Activated T-cell treated with anti-CD3 and anti-CD28 coated beads, Interleukin-2, amount 50 U/mL, for 4 hours (primary cell): Measurements from ENCODE around the gene U2SURP. TPM values are rescaled to one million over a fixed set of nuclear protein-coding genes. Genes with fewer than 3 reads are reported as not detected.
A peak's percentile ranks its signal among the peaks of the same experiment; 100 is the strongest.

Experiments
- ATAC-seq, 2 donors: fragments of 200-7000 bp; cut with Tn5 transposase; one replicate each; pipeline ENCODE4 v1.10.0; 2021
- DNase-seq: peaks from one replicate; pipeline ENCODE4 v3.0.0-alpha.2; 2020
- H3K27me3 Mint-ChIP-seq: one replicate; pipeline ENCODE4 v1.8.0; 2021; ENCODE audit warnings: low read depth, mixed read lengths
- H3K36me3 Mint-ChIP-seq: one replicate; pipeline ENCODE4 v1.8.0; 2022; ENCODE audit warnings: mixed read lengths; ENCODE audit not compliant: insufficient read depth
- H3K4me1 Mint-ChIP-seq: one replicate; pipeline ENCODE4 v1.8.0; 2021; ENCODE audit warnings: low read depth, mixed read lengths
- H3K4me3 Mint-ChIP-seq: one replicate; pipeline ENCODE4 v1.8.0; 2021; ENCODE audit warnings: mild to moderate bottlenecking, moderate library complexity, mixed read lengths
- H3K9me3 Mint-ChIP-seq: one replicate; pipeline ENCODE4 v1.8.0; 2021; ENCODE audit warnings: mixed read lengths
- total RNA-seq, 3 donors: library from RNA; stranded (reverse); gene quantifications; one replicate each; pipeline ENCODE4 v1.2.1, GENCODE V29; 2021

The U2SURP gene
- total RNA-seq, 3 donors from 2014 or later, result 156 to 178 (median 170) TPM

DNA sequence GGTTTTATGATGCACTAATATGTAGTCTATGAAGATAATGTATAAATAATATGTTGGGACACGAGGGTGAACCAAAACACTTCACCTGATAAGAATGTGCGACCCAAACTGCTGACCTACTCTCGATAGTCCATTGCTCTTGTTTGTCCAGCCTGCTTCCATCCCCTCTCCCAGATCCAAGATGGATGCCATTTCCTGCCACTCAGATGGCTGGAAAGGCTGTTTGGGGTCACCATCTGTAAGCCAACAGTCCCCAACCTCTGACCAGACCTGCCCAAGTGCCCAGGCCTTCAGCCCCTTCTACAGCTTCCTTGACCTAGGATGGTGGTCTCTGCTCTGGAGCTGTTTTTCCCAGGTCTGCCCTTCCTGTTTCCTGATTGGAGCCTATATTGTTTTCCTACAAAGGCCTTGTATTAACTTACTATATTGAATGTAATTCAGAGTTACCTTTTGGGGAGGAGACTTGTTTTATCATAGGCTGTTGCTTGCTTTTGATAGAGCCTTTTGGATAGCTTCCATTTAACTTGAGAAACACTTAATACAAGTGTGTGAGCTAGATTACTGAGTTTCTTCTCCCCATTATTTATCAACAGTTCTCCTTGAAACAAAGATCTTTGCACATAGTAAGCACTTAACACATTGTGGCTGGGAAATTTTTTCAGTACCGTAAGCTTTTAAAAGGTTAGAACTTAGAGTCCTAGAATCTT is 32.9 kb upstream of the U2SURP start:
- no peak for ATAC-seq
- Mint-ChIP-seq H3K4me1 (peaks cover 1% of the 10 kb centered on the region), H3K36me3 (no peaks in the 10 kb centered on the region), H3K4me3 (no peak overlapping the region), H3K9me3 (no peaks in the 10 kb centered on the region), H3K27me3 (peaks cover 33% of the 10 kb centered on the region)
- no peak for DNase-seq

DNA sequence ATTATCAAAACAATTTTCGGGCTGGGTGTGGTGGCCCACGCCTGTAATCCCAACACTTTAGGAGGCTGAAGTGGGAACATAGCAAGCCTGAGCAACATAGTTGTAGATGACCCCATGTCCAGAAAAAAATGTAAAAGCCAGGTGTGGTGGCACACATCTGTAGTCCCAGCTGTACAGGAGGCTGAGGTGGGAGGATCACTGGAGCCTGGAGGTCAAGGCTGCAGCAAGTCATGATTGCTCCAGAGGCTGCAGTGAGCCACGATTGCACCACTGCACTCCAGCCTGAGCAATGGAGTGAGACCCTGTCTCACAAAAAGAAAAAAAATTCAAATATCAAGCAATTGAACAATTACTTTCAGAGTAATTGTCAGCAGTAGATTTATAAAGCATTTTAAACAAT is 29.9 kb upstream of the U2SURP start:
- no peak for DNase-seq
- H3K9me3 Mint-ChIP-seq, result no peaks in the 10 kb centered on the region
- no peaks in the 10 kb centered on the region for H3K4me1 Mint-ChIP-seq
- no peaks in the 10 kb centered on the region for H3K36me3 Mint-ChIP-seq
- peaks cover 27% of the 10 kb centered on the region for H3K27me3 Mint-ChIP-seq
- no peak overlapping the region for H3K4me3 Mint-ChIP-seq
- ATAC-seq, result no peak

DNA sequence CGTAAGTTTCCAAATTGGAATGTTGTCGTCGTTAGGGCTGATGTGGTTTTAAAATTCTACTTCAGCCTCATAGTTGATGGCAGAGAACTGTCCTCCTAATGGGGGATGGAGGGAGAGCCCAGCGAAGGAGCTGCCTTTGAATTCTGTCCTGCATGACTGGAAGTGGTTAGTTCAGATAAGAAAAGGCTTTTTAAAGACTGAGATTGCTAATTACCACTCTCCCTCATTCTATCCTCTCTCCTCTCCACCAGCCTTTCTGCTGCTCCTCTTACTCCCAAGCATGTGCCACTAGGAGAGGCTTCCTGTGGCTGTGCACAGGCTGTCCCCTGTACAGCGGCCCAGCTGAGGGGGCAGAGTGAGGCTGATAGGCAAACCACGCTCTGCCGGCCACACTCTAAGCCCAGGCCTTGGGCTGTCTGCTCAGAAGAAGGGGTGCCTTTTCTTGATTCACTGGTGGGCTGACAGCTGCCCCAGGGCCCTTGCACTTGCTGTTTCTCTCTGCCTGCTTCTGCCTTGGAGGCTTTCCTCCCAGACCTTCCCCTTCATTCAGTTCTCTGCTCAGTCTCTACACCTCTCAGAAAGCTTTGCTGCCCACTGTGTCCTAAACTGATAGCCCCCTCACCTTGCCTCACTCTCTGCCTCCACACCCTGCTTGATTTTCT is 29.1 kb upstream of the U2SURP start:
- peaks cover 27% of the 10 kb centered on the region for H3K27me3 Mint-ChIP-seq
- ATAC-seq (no peak), DNase-seq (no peak)
- no peaks in the 10 kb centered on the region for H3K9me3 Mint-ChIP-seq
- H3K36me3 Mint-ChIP-seq, result no peaks in the 10 kb centered on the region
- no peaks in the 10 kb centered on the region for H3K4me1 Mint-ChIP-seq
- no peak overlapping the region for H3K4me3 Mint-ChIP-seq

DNA sequence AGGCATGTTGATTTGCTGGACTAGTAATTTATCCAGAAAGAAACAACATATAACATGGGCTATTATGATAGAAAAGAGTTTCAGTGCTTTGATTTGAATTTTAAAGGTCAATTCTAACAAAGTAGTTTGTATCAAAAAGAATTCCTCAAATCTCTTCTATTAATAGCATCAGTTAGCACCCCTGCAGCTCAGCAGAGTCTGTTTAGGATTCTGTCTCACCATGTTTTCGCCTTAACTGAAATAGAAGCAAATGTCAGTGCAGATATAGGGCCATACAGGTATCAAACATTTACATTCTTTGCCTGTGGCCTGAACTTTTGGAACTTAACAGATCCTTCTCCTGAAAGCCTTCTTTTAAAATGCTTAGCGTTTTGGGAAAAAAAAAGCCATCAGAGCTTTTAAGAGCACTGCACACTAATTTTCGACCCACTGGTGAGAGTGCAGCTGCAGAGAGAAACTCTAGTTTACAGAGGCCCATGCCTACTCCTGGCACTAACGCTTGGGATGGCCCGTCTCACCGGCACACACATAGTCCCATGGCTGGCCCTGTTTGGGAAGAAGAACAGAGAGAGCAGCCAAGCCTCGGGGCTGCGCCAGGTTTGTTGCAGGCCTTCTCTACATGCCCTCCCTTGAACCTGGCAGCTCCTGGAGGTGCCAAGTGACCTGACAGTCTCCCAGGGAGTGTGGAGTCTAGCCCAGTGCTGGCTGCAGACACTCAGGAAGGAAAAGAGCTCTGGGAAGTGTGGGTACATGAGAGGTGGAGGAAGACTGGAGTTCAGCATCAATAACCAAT is 28.0 kb upstream of the U2SURP start:
- no peak for ATAC-seq
- H3K9me3 Mint-ChIP-seq, result no peaks in the 10 kb centered on the region
- no peaks in the 10 kb centered on the region for H3K4me1 Mint-ChIP-seq
- peaks cover 27% of the 10 kb centered on the region for H3K27me3 Mint-ChIP-seq
- DNase-seq, result no peak
- H3K4me3 Mint-ChIP-seq, result no peak overlapping the region
- H3K36me3 Mint-ChIP-seq, result no peaks in the 10 kb centered on the region

DNA sequence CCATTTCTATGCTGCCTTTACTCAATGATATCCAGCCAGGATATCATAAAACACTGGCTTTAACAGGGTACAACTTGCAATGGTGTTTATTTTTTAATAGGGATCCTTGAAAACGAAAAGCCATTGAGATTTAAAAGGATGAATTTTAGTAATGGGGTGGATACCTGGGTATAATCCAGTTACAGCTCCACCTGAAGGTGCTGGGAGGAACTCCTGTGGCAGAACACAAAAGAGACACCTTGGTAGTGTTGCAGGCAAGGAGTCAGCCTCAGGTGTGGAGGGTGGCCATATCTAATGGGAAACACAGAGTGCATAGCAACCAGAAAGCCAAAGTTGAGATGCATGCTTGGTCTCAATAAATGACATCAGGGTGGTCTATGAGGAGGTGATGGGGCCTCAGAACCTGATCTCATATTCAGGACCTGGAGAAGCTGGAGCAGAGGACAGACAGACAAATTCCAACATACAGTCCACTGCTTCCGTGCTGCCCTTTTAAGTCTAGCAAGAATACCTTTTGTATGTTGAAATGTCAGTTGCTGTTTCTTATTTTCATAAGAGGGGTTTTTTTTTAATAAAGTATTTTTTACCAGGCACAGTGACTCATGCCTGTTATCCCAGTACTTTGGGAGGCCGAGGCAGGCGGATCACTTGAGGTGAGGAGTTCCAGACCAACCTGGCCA is 25.9 kb upstream of the U2SURP start:
- H3K9me3 Mint-ChIP-seq, result no peaks in the 10 kb centered on the region
- H3K36me3 Mint-ChIP-seq, result no peaks in the 10 kb centered on the region
- H3K4me3 Mint-ChIP-seq, result no peak overlapping the region
- H3K27me3 Mint-ChIP-seq, result peaks cover 24% of the 10 kb centered on the region
- ATAC-seq, result no peak
- H3K4me1 Mint-ChIP-seq, result no peaks in the 10 kb centered on the region
- no peak for DNase-seq

DNA sequence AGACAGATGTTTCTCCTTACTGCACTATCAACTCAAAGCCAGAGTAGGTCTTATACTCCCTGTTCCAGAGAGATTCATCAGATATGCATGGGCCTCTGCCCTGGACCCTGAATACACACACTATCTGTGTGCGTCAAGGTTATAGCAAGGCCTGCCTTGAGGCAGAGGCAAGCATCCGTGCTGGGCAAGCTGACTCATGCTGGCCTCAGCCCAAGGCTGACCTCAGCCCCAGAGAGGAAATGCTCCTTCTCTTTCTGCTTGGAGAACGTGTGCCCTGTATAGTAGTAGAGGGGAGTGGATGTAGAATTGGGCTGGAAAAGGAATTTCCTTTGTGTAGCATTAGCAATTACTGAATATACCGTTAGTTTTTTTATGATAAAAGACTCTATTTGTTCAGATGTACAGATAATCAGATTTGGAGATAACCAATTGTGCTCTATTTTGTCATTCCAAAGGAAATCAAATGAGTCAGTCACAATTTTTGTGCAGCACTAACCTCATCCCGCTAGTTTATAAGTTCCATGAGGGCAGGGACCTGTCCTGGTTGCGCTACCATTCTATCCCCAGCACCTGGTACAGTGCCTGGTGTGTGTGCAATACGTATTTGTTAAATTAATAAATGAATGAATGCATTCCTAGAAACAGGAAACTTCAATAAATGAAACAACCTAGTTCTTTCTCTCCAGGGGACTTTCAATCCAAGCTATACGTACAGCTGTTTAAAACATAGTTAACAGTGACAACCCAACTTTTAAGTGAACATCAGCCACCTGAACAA is 24.6 kb upstream of the U2SURP start:
- Mint-ChIP-seq H3K27me3 (peaks cover 21% of the 10 kb centered on the region), H3K9me3 (no peaks in the 10 kb centered on the region), H3K4me3 (no peak overlapping the region), H3K4me1 (no peaks in the 10 kb centered on the region), H3K36me3 (no peaks in the 10 kb centered on the region)
- DNase-seq (no peak), ATAC-seq (no peak)

DNA sequence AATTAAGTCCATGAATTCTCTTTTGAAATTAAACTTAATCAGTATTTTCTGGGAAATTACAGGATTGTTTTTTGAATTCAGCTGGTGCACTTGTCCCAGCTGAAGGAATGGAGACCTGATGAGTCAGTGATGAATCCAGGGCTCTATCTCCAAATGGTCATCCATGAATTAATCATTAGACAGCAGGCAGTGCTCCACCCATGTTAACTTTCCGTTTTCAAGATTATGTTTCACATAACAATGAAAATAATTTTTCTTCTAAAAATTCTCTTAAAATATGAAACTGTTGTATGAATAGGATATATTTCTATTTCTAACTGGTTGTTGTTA is 24.0 kb upstream of the U2SURP start:
- ATAC-seq, result no peak
- no peak for DNase-seq
- Mint-ChIP-seq H3K27me3 (peaks cover 21% of the 10 kb centered on the region), H3K9me3 (no peaks in the 10 kb centered on the region), H3K36me3 (no peaks in the 10 kb centered on the region), H3K4me3 (no peak overlapping the region), H3K4me1 (no peaks in the 10 kb centered on the region)

DNA sequence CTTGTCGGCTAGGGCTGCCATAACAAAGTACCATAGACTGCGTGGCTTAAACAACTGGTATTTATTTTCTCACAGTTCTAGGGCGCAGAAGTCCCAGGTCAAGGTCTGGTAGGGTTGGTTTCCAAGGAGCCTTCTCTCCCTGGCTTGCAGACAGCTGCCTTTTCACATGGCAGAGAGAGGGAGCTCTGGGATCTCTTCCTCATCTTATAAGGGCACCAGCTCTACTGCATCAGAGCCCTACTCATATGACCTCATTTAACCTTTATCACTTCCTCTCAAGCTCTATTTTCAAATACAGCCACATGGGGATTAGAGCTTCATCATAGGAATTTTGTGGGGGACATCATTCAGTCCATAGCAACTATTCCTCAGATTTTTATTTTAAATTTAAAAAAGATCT is 20.3 kb upstream of the U2SURP start:
- Mint-ChIP-seq H3K4me3 (no peak overlapping the region), H3K4me1 (no peaks in the 10 kb centered on the region), H3K27me3 (peaks cover 13% of the 10 kb centered on the region), H3K36me3 (no peaks in the 10 kb centered on the region), H3K9me3 (no peaks in the 10 kb centered on the region)
- DNase-seq, result no peak
- ATAC-seq, result no peak

DNA sequence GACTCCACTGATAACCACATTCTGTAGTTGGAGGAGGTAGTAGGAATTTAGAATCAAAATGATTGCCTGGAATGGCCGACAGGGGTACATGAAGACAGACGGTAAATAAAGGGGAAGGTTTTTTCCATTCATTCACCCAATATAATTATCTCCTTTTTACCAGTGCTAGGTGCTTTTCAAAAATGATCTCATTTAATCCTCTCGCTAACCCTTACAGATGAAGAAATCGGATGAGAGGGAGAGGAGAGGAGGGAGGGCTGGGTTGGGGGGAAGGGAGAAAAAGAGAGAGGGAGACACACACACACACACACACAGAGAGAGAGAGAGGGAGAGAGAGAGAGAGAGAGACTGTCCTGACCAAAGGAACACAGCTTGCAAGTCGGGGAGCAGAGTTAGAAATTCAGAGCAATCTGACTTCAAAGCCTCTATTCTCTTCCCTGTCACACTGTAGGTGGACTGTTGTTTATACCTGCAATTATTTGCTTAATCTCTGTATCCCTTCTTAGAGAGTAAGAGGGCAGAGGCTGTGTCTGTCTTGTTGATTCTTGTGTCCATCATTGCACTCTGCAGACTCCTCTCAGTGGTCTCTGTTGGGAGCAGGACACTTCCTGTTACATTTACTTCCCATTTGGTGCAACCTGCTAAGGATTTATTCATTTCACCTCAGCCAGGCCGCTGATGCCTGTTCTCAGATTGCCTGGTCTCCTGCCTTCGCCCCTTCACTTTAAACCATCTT is 19.2 kb upstream of the U2SURP start:
- DNase-seq (no peak), ATAC-seq (no peak)
- Mint-ChIP-seq H3K4me1 (no peaks in the 10 kb centered on the region), H3K9me3 (no peaks in the 10 kb centered on the region), H3K27me3 (peaks cover 8% of the 10 kb centered on the region), H3K36me3 (no peaks in the 10 kb centered on the region), H3K4me3 (no peak overlapping the region)

DNA sequence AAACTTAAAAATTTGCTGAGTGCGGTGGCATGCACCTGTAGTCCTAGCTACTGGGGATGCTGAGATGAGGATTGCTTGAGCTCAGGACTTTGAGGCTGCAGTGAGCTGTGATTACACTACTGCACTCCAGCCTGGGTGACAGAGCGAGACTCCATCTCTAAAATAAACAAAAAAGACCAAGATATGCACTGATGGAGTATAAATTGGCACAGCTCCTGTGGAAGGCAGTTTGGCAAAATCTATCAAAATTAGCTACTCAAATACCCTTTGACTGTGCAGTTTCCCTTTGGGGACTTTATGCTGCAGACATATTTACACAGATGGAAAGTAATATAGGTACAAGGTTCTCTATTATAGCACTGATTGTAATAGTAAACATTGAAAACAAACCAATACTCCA is 18.1 kb upstream of the U2SURP start:
- no peaks in the 10 kb centered on the region for H3K36me3 Mint-ChIP-seq
- peaks cover 11% of the 10 kb centered on the region for H3K27me3 Mint-ChIP-seq
- H3K4me1 Mint-ChIP-seq, result no peaks in the 10 kb centered on the region
- ATAC-seq, result no peak
- DNase-seq, result no peak
- H3K4me3 Mint-ChIP-seq, result no peak overlapping the region
- no peaks in the 10 kb centered on the region for H3K9me3 Mint-ChIP-seq

DNA sequence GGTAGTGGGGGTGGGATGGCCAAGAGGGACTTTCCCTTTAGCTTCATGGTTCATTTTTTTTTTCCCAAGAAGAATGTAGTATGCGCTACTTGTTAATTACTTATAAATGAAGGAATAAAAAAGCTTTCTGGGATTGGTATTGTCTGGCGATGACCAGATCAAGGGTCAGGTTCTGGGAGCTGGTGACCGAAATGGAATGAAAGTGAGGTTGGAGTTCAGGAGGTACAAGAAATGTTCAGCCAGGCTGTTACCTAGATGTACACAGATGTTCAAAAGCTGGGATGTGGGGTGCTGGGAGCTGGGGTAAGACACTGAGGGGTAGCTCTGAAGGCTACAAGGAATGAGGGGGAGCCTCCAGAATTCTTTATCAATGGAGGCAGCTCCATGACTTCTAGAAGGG is 17.1 kb upstream of the U2SURP start:
- ATAC-seq, result no peak
- Mint-ChIP-seq H3K4me3 (no peak overlapping the region), H3K36me3 (no peaks in the 10 kb centered on the region), H3K27me3 (peaks cover 11% of the 10 kb centered on the region), H3K4me1 (no peaks in the 10 kb centered on the region), H3K9me3 (no peaks in the 10 kb centered on the region)
- DNase-seq, result no peak

DNA sequence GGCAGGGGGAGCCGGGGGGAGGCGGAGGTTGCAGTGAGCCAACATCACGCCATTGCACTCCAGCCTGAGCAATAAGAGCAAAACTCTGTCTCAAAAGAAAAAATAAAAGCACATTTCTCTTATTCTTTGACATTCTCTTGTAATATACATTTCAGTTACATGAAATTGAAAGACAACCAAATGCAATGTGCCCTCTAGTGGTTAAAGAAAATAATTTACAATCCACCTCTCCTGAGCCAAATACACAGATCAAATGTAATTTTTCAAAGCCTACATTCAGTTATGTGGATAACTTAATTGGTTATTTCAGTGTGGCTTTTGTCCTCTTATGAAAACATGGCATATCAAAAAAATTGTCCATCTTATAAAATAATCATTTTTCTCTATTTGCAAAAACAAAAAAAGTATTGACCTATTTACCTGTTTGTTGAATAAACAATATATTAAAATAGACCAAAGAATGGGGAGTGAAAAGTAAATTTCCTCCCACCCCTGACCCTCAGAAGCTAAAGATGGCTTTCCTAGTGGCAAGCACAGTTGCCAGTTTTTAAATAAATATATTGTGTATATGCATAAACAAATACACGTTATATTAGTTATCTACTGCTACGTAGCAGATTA is 14.2 kb upstream of the U2SURP start:
- H3K27me3 Mint-ChIP-seq, result peaks cover 9% of the 10 kb centered on the region
- H3K9me3 Mint-ChIP-seq, result no peaks in the 10 kb centered on the region
- ATAC-seq (peak in 1 of 2 donors; percentile 50), DNase-seq (no peak)
- H3K4me1 Mint-ChIP-seq, result no peaks in the 10 kb centered on the region
- H3K36me3 Mint-ChIP-seq, result no peaks in the 10 kb centered on the region
- H3K4me3 Mint-ChIP-seq, result no peak overlapping the region

DNA sequence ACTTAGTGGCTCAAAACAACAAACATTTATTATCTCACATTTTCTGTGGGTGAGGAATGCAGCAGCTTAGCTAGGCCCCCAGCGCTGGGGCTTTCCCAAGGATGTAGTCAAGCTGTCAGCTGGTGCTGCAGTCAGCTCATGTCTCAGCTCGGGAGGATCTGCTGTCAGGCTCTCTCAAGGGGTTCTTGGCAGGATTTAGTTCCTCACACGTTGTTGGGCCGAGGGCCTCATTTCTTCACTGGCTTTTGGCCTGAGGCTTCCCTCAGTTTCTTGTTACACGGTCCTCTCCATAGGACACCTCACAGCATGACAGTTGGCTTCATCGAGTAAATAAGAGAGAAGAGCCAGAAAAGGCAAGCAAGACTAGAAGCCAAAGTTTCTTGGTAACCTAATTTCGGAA is 13.7 kb upstream of the U2SURP start:
- Mint-ChIP-seq H3K36me3 (no peaks in the 10 kb centered on the region), H3K4me1 (no peaks in the 10 kb centered on the region), H3K4me3 (no peak overlapping the region), H3K27me3 (peaks cover 9% of the 10 kb centered on the region), H3K9me3 (no peaks in the 10 kb centered on the region)
- ATAC-seq, result no peak
- no peak for DNase-seq
